HCT116 (cell line): ENCODE measurements around the gene ACTR1A.

ENCODE experiments used
- EZH2 ChIP-seq: fragments of 200-600 bp; sonication (generic); IDR thresholded peaks from 2 replicates; pipeline ENCODE4 v1.6.1; 2017; ENCODE audit warnings: antibody characterized with exemption, mixed run types
- RAD21 ChIP-seq: IDR thresholded peaks from 2 replicates; pipeline ENCODE4 v1.6.1; 2012; ENCODE audit warnings: low read depth, mild to moderate bottlenecking
- ZNF274 ChIP-seq: fragments of 200-500 bp; sonication (Bioruptor generic); IDR thresholded peaks from 2 replicates; pipeline ENCODE4 v1.6.1; 2014; ENCODE audit warnings: mild to moderate bottlenecking, low read depth, low read length, inconsistent platforms
- TF ChIP-seq, protein P1 (sequence below), 3 experiments: fragments of 200-600 bp in 1 of 3; sonication (generic) in 1 of 3; IDR thresholded peaks in 2 of 3; conservative IDR thresholded peaks in 1 of 3; 2 replicates each; pipeline ENCODE4 v1.5.1; 2012 to 2017; ENCODE audit warnings: low read depth in 2 of 3, low read length in 2 of 3, antibody characterized with exemption in 1 of 3, borderline replicate concordance in 1 of 3, control low read depth in 1 of 3, mild to moderate bottlenecking in 1 of 3, mixed read lengths in 1 of 3, mixed run types in 1 of 3, moderate library complexity in 1 of 3; ENCODE audit not compliant: insufficient read depth in 1 of 3

DNA sequence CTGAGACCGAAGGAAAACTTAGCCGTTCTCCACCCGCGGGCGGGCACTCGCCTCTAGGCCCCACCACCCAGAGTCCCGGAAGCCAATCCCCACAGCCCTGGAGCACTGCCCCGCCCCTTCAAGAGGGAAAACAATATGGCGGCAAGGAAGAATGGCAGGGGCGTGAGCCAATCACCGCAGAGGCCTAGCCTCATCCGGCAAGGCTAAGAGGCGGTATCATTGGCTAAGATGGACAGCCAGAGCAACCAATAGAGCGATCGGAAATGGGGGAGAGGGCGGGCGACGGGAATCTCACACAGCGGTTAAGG lies 529 bp downstream of the ACTR1A start:
- TF ChIP-seq, protein P1, sequence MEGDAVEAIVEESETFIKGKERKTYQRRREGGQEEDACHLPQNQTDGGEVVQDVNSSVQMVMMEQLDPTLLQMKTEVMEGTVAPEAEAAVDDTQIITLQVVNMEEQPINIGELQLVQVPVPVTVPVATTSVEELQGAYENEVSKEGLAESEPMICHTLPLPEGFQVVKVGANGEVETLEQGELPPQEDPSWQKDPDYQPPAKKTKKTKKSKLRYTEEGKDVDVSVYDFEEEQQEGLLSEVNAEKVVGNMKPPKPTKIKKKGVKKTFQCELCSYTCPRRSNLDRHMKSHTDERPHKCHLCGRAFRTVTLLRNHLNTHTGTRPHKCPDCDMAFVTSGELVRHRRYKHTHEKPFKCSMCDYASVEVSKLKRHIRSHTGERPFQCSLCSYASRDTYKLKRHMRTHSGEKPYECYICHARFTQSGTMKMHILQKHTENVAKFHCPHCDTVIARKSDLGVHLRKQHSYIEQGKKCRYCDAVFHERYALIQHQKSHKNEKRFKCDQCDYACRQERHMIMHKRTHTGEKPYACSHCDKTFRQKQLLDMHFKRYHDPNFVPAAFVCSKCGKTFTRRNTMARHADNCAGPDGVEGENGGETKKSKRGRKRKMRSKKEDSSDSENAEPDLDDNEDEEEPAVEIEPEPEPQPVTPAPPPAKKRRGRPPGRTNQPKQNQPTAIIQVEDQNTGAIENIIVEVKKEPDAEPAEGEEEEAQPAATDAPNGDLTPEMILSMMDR (IDR thresholded peaks at IDR 0.05 in 2 of 3, conservative IDR thresholded peaks at IDR 0.05 in 1 of 3; ENCODE audit: borderline replicate concordance in 1 of 3, insufficient read depth in 1 of 3, low read depth in 2 of 3, low read length in 2 of 3) = no peak
- TF ChIP-seq ZNF274 = no peak
- no peak for TF ChIP-seq RAD21
- TF ChIP-seq EZH2 = no peak
